ENCODE results near the gene NUP98. TPM values are rescaled to one million over a fixed set of nuclear protein-coding genes. Genes with fewer than 3 reads are reported as not detected.

The NUP98 gene
- total and polyA plus RNA-seq, 10 of the 15 experiments (the other 5 are each of a cell fraction or from before 2014, with no cell fraction given), result 21.7 to 108 (median 78.9) TPM

DNA sequence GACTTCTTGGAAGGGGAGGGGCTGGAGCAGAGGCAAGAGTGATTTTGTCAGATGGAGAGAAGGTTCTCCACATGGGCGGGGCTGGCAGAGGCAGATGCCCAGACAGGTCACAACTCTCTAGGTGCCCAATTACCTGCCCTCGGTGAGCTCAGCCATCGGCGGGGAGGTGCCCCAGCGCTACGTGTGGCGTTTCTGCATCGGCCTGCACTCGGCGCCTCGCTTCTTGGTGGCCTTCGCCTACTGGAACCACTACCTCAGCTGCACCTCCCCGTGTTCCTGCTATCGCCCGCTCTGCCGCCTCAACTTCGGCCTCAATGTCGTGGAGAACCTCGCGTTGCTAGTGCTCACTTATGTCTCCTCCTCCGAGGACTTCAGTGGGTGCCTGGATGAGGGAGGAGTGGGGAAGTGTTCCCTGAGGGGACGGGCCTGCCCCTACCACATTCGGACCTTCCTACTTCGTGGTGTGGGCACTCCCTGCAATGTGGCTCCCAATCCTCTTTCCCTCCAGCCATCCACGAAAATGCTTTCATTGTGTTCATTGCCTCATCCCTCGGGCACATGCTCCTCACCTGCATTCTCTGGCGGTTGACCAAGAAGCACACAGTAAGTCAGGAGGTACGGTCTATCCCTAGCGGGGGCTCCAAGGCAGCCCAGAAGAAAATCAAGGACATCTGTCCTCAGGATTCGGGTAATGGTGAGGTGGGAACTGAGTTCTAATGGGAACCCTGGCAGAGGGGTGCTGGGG lies 26.6 kb upstream of the NUP98 start:
- no TSS peak for BruUV-seq (replicated peaks)
- SMC1A ChIA-PET (ENCODE audit: uncharacterized antibody, unreplicated experiment), result interaction anchor here (1.0 to 1.3 kb wide), 3 partner anchors 14 to 249 kb away, joined by 3 to 4 read pairs (median 3); no protein-coding TSS in a partner anchor
- FAIRE-seq, result no peak
- Histone ChIP-seq H3K79me2 (ENCODE audit: control insufficient read depth, insufficient read depth, low read length) (peaks cover under 1% of the 10 kb centered on the region), H3K27ac (ENCODE audit: control insufficient read depth, insufficient read depth) (no peak overlapping the region), H4K20me1 (ENCODE audit: control insufficient read depth, insufficient read depth) (no peaks in the 10 kb centered on the region; the same call in 1 of the 2 replicates), H3K9me3 (replicated peaks; ENCODE audit: control insufficient read depth, insufficient read depth, low read length) (no peaks in the 10 kb centered on the region), H3K4me3 (no peak overlapping the region), H2AFZ (ENCODE audit: control insufficient read depth, low read depth, low read length) (no peak overlapping the region), H3K4me1 (ENCODE audit: control insufficient read depth, insufficient read depth, low read length) (peaks cover 2% of the 10 kb centered on the region; the same call in 1 of the 2 replicates), H3K9ac (ENCODE audit: control insufficient read depth, insufficient read depth, low read length) (no peak overlapping the region), H3K4me2 (ENCODE audit: control insufficient read depth, insufficient read depth) (no peak overlapping the region), H3K27me3 (replicated peaks in 1 of 2; ENCODE audit: control insufficient read depth in 2 of 2, insufficient read depth in 2 of 2, low read length in 1 of 2) (no peaks in the 10 kb centered on the region), H3K36me3 (ENCODE audit: control insufficient read depth in 2 of 2, insufficient read depth in 2 of 2, low read length in 1 of 2) (peaks cover 12 to 31% of the 10 kb centered on the region in 2 experiments)
- no peak for ATAC-seq
- intact Hi-C loops (cut with micrococcal nuclease; ENCODE audit: unreplicated experiment), result loop anchor here (1.0 kb wide), 2 partner anchors 17 to 248 kb away; no protein-coding TSS in a partner anchor
- CTCF ChIA-PET, result interaction anchor here (0.6 to 3.8 kb wide), 11 partner anchors 12 to 249 kb away, joined by 3 to 35 read pairs (median 3); partner anchors contain the start of gene RHOG
- 95% methylated on average over 27 of the region's 30 CpGs for WGBS (ENCODE audit: insufficient coverage, insufficient replicate concordance, low lambda C conversion rate, missing lambda C conversion rate)
- in situ Hi-C loops (cut with MboI), result no loop called here
- POLR2A ChIA-PET, result interaction anchor here (1.0 kb wide), 1 partner anchor 20 kb away, joined by 3 read pairs; no protein-coding TSS in a partner anchor
- no peak for DNase-seq (ENCODE audit: low read depth, low spot score)
- TF ChIP-seq POLR2A (IDR thresholded peaks at IDR 0.05; ENCODE audit: low read depth, low read length) (peak; percentile 30; the same call in 1 of the 2 replicates), TCF12 (IDR thresholded peaks at IDR 0.05; ENCODE audit: low read depth, low read length) (no peak)
- RAD21 ChIA-PET (ENCODE audit: unreplicated experiment), result interaction anchor here (1.0 to 2.4 kb wide), 2 partner anchors 17 to 18 kb away, joined by 3 to 24 read pairs; partner anchors contain the start of gene RHOG

DNA sequence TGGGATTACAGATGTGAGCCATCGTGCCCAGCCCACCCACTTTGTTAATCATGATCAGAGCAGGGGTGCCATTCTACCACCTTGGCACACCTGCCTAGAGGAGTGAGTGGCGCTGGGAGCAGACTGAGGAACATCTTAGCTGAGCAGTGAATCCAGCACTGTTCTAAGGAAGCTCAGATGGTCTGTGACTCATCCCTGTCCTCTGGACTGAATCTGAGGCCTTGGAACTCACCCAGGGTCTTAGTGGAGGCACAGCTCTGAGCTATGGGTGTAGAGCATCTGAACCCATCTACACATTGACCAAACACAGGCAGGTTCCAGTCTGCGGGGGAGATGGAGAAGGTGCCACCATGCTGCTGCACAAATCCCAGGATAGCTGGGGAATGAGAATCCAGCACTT lies 25.9 kb upstream of the NUP98 start:
- Histone ChIP-seq H3K9me3 (replicated peaks; ENCODE audit: control insufficient read depth, insufficient read depth, low read length) (no peaks in the 10 kb centered on the region), H3K9ac (ENCODE audit: control insufficient read depth, insufficient read depth, low read length) (no peak overlapping the region), H3K4me3 (no peak overlapping the region), H3K36me3 (ENCODE audit: control insufficient read depth in 2 of 2, insufficient read depth in 2 of 2, low read length in 1 of 2) (peaks cover 9 to 31% of the 10 kb centered on the region in 2 experiments; a peak in 3 of 4 replicates), H3K79me2 (ENCODE audit: control insufficient read depth, insufficient read depth, low read length) (no peaks in the 10 kb centered on the region), H4K20me1 (ENCODE audit: control insufficient read depth, insufficient read depth) (no peaks in the 10 kb centered on the region), H3K27me3 (replicated peaks in 1 of 2; ENCODE audit: control insufficient read depth in 2 of 2, insufficient read depth in 2 of 2, low read length in 1 of 2) (no peaks in the 10 kb centered on the region), H3K4me1 (ENCODE audit: control insufficient read depth, insufficient read depth, low read length) (peaks cover 2% of the 10 kb centered on the region; the same call in 1 of the 2 replicates), H2AFZ (ENCODE audit: control insufficient read depth, low read depth, low read length) (no peak overlapping the region), H3K4me2 (ENCODE audit: control insufficient read depth, insufficient read depth) (no peak overlapping the region), H3K27ac (ENCODE audit: control insufficient read depth, insufficient read depth) (no peak overlapping the region)
- 94% methylated on average over 3 of the region's 3 CpGs for WGBS (ENCODE audit: insufficient coverage, insufficient replicate concordance, low lambda C conversion rate, missing lambda C conversion rate)
- SMC1A ChIA-PET (ENCODE audit: uncharacterized antibody, unreplicated experiment), result interaction anchor here (1.1 to 1.3 kb wide), 2 partner anchors 18 to 249 kb away, joined by 3 to 4 read pairs; no protein-coding TSS in a partner anchor
- RAD21 ChIA-PET (ENCODE audit: unreplicated experiment), result interaction anchor here (1.0 kb wide), 1 partner anchor 18 kb away, joined by 3 read pairs; no protein-coding TSS in a partner anchor
- intact Hi-C loops (cut with micrococcal nuclease; ENCODE audit: unreplicated experiment) (no loop called here), in situ Hi-C loops (cut with MboI) (no loop called here)
- BruUV-seq (replicated peaks), result no TSS peak
- CTCF ChIA-PET, result interaction anchor here (0.6 to 3.8 kb wide), 10 partner anchors 13 to 250 kb away, joined by 3 to 26 read pairs (median 3); partner anchors contain the start of gene RHOG
- POLR2A ChIA-PET, result no interaction called here
- DNase-seq (ENCODE audit: low read depth, low spot score) (no peak), ATAC-seq (no peak), FAIRE-seq (no peak)
- TF ChIP-seq YBX1 (IDR thresholded peaks at IDR 0.05) (no peak), ZNF622 (IDR thresholded peaks at IDR 0.05) (no peak), ZNF207 (IDR thresholded peaks at IDR 0.05; ENCODE audit: borderline replicate concordance) (no peak), RELA (IDR thresholded peaks at IDR 0.05; ENCODE audit: borderline replicate concordance, partially characterized antibody) (no peak), CHD2 (IDR thresholded peaks at IDR 0.05; ENCODE audit: borderline replicate concordance, low read depth, low read length) (no peak), SIN3A (IDR thresholded peaks at IDR 0.05; ENCODE audit: low read depth, low read length) (no peak)
- TF ChIP-seq, protein P1, sequence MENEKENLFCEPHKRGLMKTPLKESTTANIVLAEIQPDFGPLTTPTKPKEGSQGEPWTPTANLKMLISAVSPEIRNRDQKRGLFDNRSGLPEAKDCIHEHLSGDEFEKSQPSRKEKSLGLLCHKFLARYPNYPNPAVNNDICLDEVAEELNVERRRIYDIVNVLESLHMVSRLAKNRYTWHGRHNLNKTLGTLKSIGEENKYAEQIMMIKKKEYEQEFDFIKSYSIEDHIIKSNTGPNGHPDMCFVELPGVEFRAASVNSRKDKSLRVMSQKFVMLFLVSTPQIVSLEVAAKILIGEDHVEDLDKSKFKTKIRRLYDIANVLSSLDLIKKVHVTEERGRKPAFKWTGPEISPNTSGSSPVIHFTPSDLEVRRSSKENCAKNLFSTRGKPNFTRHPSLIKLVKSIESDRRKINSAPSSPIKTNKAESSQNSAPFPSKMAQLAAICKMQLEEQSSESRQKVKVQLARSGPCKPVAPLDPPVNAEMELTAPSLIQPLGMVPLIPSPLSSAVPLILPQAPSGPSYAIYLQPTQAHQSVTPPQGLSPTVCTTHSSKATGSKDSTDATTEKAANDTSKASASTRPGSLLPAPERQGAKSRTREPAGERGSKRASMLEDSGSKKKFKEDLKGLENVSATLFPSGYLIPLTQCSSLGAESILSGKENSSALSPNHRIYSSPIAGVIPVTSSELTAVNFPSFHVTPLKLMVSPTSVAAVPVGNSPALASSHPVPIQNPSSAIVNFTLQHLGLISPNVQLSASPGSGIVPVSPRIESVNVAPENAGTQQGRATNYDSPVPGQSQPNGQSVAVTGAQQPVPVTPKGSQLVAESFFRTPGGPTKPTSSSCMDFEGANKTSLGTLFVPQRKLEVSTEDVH (IDR thresholded peaks at IDR 0.05; ENCODE audit: low read depth, partially characterized antibody), result no peak
- TF ChIP-seq, protein P2, sequence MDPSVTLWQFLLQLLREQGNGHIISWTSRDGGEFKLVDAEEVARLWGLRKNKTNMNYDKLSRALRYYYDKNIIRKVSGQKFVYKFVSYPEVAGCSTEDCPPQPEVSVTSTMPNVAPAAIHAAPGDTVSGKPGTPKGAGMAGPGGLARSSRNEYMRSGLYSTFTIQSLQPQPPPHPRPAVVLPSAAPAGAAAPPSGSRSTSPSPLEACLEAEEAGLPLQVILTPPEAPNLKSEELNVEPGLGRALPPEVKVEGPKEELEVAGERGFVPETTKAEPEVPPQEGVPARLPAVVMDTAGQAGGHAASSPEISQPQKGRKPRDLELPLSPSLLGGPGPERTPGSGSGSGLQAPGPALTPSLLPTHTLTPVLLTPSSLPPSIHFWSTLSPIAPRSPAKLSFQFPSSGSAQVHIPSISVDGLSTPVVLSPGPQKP (IDR thresholded peaks at IDR 0.05; ENCODE audit: low read depth, low read length), result no peak

Measured in GM12878 (cell line).